Endothelial cell of umbilical vein (primary cell): Measurements from ENCODE around the gene C6orf136. TPM values are rescaled to one million over a fixed set of nuclear protein-coding genes. Genes with fewer than 3 reads are reported as not detected.
A peak's percentile ranks its signal among the peaks of the same experiment; 100 is the strongest.

Source experiments
- BruUV-seq: library from RNA; stranded (reverse); fragments of 400-500 nt; replicated peaks from 2 replicates; lab custom pipeline; 2021; lab: Mats Ljungman, UMichigan
- CTCF ChIA-PET: fragments of 300-600, 350-600 bp; sonication (Branson Sonifier 250); formaldehyde crosslinking; loops from one replicate; lab custom pipeline; 2021; ENCODE audit warnings: antibody characterized with exemption, inconsistent platforms; lab: Charles Lee
- POLR2A ChIA-PET: fragments of 300-600, 350-600 bp; sonication (Branson Sonifier 250); formaldehyde crosslinking; loops from one replicate; lab custom pipeline; 2021; ENCODE audit warnings: antibody characterized with exemption, inconsistent platforms; lab: Charles Lee
- DNase-seq: peaks from one replicate; pipeline ENCODE4 v3.0.0-alpha.2; 2011; ENCODE audit warnings: low read depth, low spot score
- FAIRE-seq: peaks from 2 replicates; lab custom pipeline; 2011; peaks lifted over from hg19 to GRCh38; lab: Jason Lieb, UNC
- H2AFZ ChIP-seq: 2 replicates; pipeline ENCODE4 v1.6.0; 2012; ENCODE audit warnings: low read depth, low read length, control low read depth, inconsistent platforms
- H3K27ac ChIP-seq: 2 replicates; pipeline ENCODE4 v1.5.1; 2011; ENCODE audit warnings: low read depth, mild to moderate bottlenecking, control low read depth, low read length, moderate library complexity; ENCODE audit not compliant: insufficient read depth
- H3K27me3 ChIP-seq, 2 experiments: 2 replicates each; pipeline versions ENCODE4 v1.6.0 to v1.6.1; 2011; ENCODE audit warnings: low read length in 2 of 2, mixed read lengths in 1 of 2; ENCODE audit not compliant: control insufficient read depth in 2 of 2, insufficient read depth in 2 of 2
- H3K36me3 ChIP-seq, 2 experiments: 2 replicates in 1 of 2; 3 replicates in 1 of 2; pipeline ENCODE4 v1.5.1; 2011; ENCODE audit warnings: low read length in 2 of 2, mild to moderate bottlenecking in 1 of 2, moderate library complexity in 1 of 2; ENCODE audit not compliant: control insufficient read depth in 2 of 2, insufficient read depth in 2 of 2; ENCODE audit errors: extremely low read depth in 1 of 2
- H3K4me1 ChIP-seq: 3 replicates; pipeline ENCODE4 v1.5.1; 2011; ENCODE audit warnings: mild to moderate bottlenecking, low read length; ENCODE audit not compliant: control insufficient read depth, insufficient read depth; ENCODE audit errors: extremely low read depth
- H3K4me2 ChIP-seq: 2 replicates; pipeline ENCODE4 v1.6.1; 2011; ENCODE audit warnings: low read length, control low read depth, mixed read lengths; ENCODE audit not compliant: insufficient read depth
- H3K4me3 ChIP-seq, 3 experiments: fragments of 200-600 bp in 1 of 3; sonication (generic), shearing (Covaris generic) in 1 of 3; replicated peaks in 1 of 3; 2 replicates each; pipeline ENCODE4 v1.5.1; 2011 to 2016; ENCODE audit warnings: control low read depth in 3 of 3, low read length in 3 of 3, mild to moderate bottlenecking in 2 of 3, inconsistent platforms in 1 of 3, low read depth in 1 of 3, moderate library complexity in 1 of 3; ENCODE audit not compliant: insufficient read depth in 1 of 3
- H3K79me2 ChIP-seq: 2 replicates; pipeline ENCODE4 v1.6.0; 2012; ENCODE audit warnings: low read length, inconsistent platforms; ENCODE audit not compliant: control insufficient read depth, insufficient read depth
- H3K9ac ChIP-seq: replicated peaks from 2 replicates; pipeline ENCODE3; 2011; ENCODE audit warnings: low read length, control low read depth; ENCODE audit not compliant: insufficient read depth; ENCODE audit errors: extremely low read depth
- H3K9me1 ChIP-seq: replicated peaks from 3 replicates; pipeline ENCODE4 v1.6.0; 2011; ENCODE audit warnings: mild to moderate bottlenecking, low read length; ENCODE audit not compliant: control insufficient read depth, insufficient read depth; ENCODE audit errors: extremely low read depth
- H3K9me3 ChIP-seq: replicated peaks from 2 replicates; pipeline ENCODE4 v1.5.1; 2012; ENCODE audit warnings: low read length, inconsistent platforms; ENCODE audit not compliant: control insufficient read depth, insufficient read depth
- H4K20me1 ChIP-seq: replicated peaks from 2 replicates; pipeline ENCODE3; 2011; ENCODE audit warnings: mild to moderate bottlenecking, low read length; ENCODE audit not compliant: control insufficient read depth, insufficient read depth; ENCODE audit errors: extremely low read depth
- CTCF ChIP-seq, 2 donors: IDR thresholded peaks; 1 replicate in 1 of 2; 2 replicates in 1 of 2; pipeline ENCODE4 v1.5.1; 2011; ENCODE audit warnings: low read length in 2 of 2, mild to moderate bottlenecking in 2 of 2, moderate library complexity in 2 of 2, control low read depth in 1 of 2, inconsistent platforms in 1 of 2, low read depth in 1 of 2; ENCODE audit not compliant: insufficient read depth in 1 of 2; ENCODE audit errors: extremely low read depth in 1 of 2
- EZH2 ChIP-seq: IDR thresholded peaks from 2 replicates; pipeline ENCODE4 v1.6.1; 2012; ENCODE audit warnings: borderline replicate concordance, low read depth, mild to moderate bottlenecking, moderate library complexity, low read length, inconsistent platforms; ENCODE audit not compliant: severe bottlenecking
- FOS ChIP-seq: IDR thresholded peaks from 2 replicates; pipeline ENCODE4 v1.6.1; 2011; ENCODE audit warnings: mild to moderate bottlenecking, low read length, moderate library complexity, borderline replicate concordance; ENCODE audit not compliant: insufficient read depth
- GATA2 ChIP-seq: IDR thresholded peaks from 2 replicates; pipeline ENCODE4 v1.7.0; 2011; ENCODE audit warnings: low read depth, mild to moderate bottlenecking, moderate library complexity, mixed read lengths, low read length; ENCODE audit not compliant: insufficient read length, insufficient read depth
- JUN ChIP-seq: IDR thresholded peaks from 2 replicates; pipeline ENCODE4 v1.6.1; 2011; ENCODE audit warnings: borderline replicate concordance, low read depth; ENCODE audit not compliant: insufficient read length, insufficient read depth
- MAX ChIP-seq: IDR thresholded peaks from 2 replicates; pipeline ENCODE4 v1.6.1; 2011; ENCODE audit not compliant: insufficient read depth, insufficient read length
- MYC ChIP-seq: IDR thresholded peaks from one replicate; pipeline ENCODE4 v1.6.1; 2011; ENCODE audit warnings: mild to moderate bottlenecking, low read depth, low read length
- POLR2A ChIP-seq: IDR thresholded peaks from 2 replicates; pipeline ENCODE4 v1.6.1; 2012; ENCODE audit warnings: low read depth, mild to moderate bottlenecking, control low read depth, low read length
- POLR2AphosphoS5 ChIP-seq: IDR thresholded peaks from 2 replicates; pipeline ENCODE4 v1.6.1; 2012; ENCODE audit warnings: low read depth, mild to moderate bottlenecking, control low read depth, low read length, moderate library complexity; ENCODE audit not compliant: insufficient read depth
- dilution Hi-C: fragments of 300-500 bp; cut with MboI; formaldehyde crosslinking; loops from one replicate; pipeline ENCODE4 v1.15.0; 2019; ENCODE audit warnings: low sequenced_read_pairs; ENCODE audit not compliant: extremely low pct_ligation_motif_present
- intact Hi-C: fragments of 100-400 bp; cut with micrococcal nuclease; formaldehyde crosslinking; loops from one replicate; pipeline ENCODE4 v1.10.0; 2022
- polyA plus RNA-seq, 4 experiments: library from polyadenylated mRNA; depleted of rRNA in 3 of 4; stranded (reverse) in 3 of 4; unstranded in 1 of 4; fragments of >200 nt; gene quantifications; 2 replicates each; pipeline versions ENCODE4 v1.2.1 to v1.2.3, GENCODE V29; 2011 to 2012; ENCODE audit warnings: missing spikeins in 1 of 4
- total RNA-seq: library from RNA; stranded (reverse); gene quantifications from 2 replicates; pipeline ENCODE4 v1.2.3, GENCODE V29; 2021

Gene C6orf136
- total and polyA plus RNA-seq, 2 donors (not counting 3 experiments of a cell fraction or from before 2014, with no cell fraction given): 19.1 to 21.0 TPM

GRCh38 chr6:30683980-30684338 lies 37.0 kb downstream of the C6orf136 start:
- Histone ChIP-seq H4K20me1 (no peaks in the 10 kb centered on the region), H3K4me2 (peak overlapping the region; percentile 69), H3K9me3 (no peaks in the 10 kb centered on the region), H3K9me1 (no peaks in the 10 kb centered on the region), H3K27me3 (no peaks in the 10 kb centered on the region), H3K4me3 (peak overlapping the region; percentile 81 to 93 (median 87)), H3K9ac (peak overlapping the region; percentile 91), H3K27ac (peak overlapping the region; percentile 47), H3K36me3 (no peaks in the 10 kb centered on the region), H2AFZ (no peak overlapping the region), H3K4me1 (peaks cover 44% of the 10 kb centered on the region), H3K79me2 (peaks cover 90% of the 10 kb centered on the region)
- no peak for TF ChIP-seq MYC
- no peak for TF ChIP-seq GATA2
- TF ChIP-seq MAX: no peak
- TF ChIP-seq FOS: no peak
- TF ChIP-seq CTCF (IDR thresholded peaks at IDR 0.05; ENCODE audit: extremely low read depth in 1 of 2, insufficient read depth in 1 of 2, low read depth in 1 of 2, low read length in 2 of 2): no peak
- TF ChIP-seq JUN: no peak
- TF ChIP-seq EZH2: no peak
- TF ChIP-seq POLR2A: no peak
- TF ChIP-seq POLR2AphosphoS5: no peak
- POLR2A ChIA-PET: interaction anchor here (0.7 to 3.5 kb wide), 2 partner anchors 34 to 37 kb away, joined by 3 to 18 read pairs; partner anchors contain the start of gene MDC1
- DNase-seq (peak; percentile 20), FAIRE-seq (peak; percentile 44)
- dilution Hi-C loops (no loop called here), intact Hi-C loops (loop anchor here (2.0 kb wide), 1 partner anchor 403 kb away; no protein-coding TSS in a partner anchor)
- CTCF ChIA-PET: interaction anchor here (1.1 to 5.9 kb wide), 5 partner anchors 10 to 47 kb away, joined by 4 to 296 read pairs (median 12); partner anchors contain the start of genes DHX16 and TUBB
- BruUV-seq: no TSS peak
